Left renal pelvis (tissue), 4 donors: ENCODE measurements around the gene CAMK1. TPM values are rescaled to one million over a fixed set of nuclear protein-coding genes. Genes with fewer than 3 reads are reported as not detected.
A peak's percentile ranks its signal among the peaks of the same experiment; 100 is the strongest.

Experiments used
- DNase-seq, 4 donors: peaks; one replicate each; pipeline ENCODE4 v3.0.0-alpha.2; 2013; ENCODE audit warnings: low read depth in 4 of 4, low spot score in 3 of 4
- polyA plus RNA-seq, 4 donors: library from polyadenylated mRNA; unstranded; fragments of 120-200 nt; gene quantifications; one replicate each; pipeline ENCODE4 v1.2.1, GENCODE V29; 2013; ENCODE audit not compliant: insufficient read length in 4 of 4

CAMK1 gene
- polyA plus RNA-seq, 4 donors = 17.0 to 41.1 (median 21.1) TPM

- no peak for DNase-seq
Measured at GRCh38 chr3:9747267-9747666, 22.5 kb downstream of the CAMK1 start.

DNA sequence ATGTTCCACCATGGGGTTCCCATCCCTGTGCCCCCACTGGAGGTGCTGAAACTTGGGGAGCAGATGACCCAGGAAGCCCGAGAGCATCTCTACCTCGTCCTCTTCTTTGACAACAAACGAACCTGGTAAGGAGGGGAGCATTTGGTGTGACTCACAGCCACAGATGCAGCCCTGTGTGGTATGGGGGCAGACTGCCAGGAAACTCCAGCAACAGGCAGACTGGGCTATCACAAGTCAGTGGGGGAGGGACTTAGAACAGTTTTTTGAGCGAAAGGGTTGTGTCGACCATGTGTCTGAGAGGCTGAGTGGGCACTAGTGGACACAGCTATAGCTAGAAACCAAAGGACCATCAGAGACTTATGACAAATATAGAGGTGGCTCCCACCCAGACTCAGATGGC lies 23.4 kb downstream of the CAMK1 start:
- no peak for DNase-seq

DNA sequence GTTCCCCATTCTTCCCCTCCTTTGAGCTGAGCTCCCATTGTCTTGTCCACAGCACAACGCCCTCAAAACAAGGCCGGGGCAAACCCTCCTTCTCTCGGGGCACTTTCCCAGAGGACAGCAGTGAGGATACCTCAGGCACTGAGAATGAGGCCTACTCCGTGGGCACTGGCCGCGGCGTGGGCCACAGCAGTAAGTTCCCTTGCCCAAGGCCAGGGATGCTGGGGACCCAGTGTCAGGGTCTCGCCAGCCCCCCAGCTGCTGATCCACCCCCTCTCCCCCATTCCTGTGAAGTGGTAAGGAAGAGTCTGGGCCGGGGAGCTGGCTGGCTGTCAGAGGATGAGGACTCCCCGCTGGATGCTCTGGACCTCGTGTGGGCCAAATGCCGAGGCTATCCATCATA lies 24.2 kb downstream of the CAMK1 start:
- DNase-seq = no peak

DNA sequence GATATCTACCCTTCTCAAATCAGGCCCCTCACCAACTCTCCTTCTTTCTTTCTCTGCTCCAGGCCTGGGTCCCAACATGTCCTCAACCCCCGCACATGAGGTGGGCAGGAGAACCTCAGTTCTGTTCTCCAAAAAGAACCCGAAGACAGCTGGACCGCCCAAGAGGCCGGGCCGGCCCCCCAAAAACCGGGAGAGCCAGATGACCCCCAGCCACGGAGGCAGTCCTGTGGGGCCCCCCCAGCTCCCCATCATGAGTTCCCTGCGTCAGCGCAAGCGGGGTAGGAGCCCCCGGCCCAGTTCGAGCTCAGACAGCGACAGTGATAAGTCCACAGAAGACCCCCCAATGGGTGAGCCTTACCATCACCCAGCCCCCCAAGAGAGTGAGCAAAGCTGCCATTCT lies 25.6 kb downstream of the CAMK1 start:
- DNase-seq = no peak

DNA sequence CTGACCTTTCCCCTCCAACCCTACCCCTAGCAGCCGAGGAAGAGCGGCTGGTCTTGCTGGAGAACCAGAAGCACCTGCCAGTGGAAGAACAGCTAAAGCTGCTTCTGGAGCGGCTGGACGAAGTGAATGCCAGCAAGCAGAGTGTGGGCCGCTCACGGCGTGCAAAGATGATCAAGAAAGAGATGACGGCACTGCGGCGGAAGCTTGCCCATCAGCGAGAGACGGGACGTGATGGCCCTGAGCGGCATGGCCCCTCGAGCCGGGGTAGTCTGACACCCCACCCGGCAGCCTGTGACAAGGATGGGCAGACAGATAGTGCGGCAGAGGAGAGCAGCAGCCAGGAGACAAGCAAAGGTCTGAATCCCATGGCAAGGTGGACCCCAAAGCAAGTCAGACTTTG lies 26.2 kb downstream of the CAMK1 start:
- no peak for DNase-seq

GRCh38 chr3:9742560-9742959 lies 27.2 kb downstream of the CAMK1 start:
- no peak for DNase-seq

- DNase-seq = no peak
Measured at GRCh38 chr3:9739181-9739580, 30.6 kb downstream of the CAMK1 start.

GRCh38 chr3:9736831-9737230 lies 32.9 kb downstream of the CAMK1 start:
- DNase-seq = no peak

DNA sequence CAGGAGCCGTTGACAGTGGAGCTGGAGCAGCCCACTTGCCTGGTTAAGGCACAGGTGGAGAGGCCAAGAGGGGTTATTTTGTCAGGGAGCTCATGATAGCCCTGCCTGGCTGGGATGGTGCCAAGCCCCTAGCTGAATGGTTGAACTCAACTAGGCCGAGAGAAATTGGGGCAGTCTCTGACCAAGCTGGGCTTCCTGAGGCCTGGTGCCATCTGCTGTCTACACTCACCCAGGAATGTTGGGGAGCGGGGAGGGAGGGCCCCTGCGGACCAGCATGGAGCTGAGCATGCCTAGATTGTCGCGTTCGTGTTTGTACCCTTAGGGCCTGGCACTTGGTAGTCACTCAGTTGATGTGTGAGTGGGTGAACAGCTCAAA lies 37.0 kb downstream of the CAMK1 start:
- DNase-seq = no peak

GRCh38 chr3:9732080-9732739 lies 37.5 kb downstream of the CAMK1 start:
- DNase-seq = no peak

DNA sequence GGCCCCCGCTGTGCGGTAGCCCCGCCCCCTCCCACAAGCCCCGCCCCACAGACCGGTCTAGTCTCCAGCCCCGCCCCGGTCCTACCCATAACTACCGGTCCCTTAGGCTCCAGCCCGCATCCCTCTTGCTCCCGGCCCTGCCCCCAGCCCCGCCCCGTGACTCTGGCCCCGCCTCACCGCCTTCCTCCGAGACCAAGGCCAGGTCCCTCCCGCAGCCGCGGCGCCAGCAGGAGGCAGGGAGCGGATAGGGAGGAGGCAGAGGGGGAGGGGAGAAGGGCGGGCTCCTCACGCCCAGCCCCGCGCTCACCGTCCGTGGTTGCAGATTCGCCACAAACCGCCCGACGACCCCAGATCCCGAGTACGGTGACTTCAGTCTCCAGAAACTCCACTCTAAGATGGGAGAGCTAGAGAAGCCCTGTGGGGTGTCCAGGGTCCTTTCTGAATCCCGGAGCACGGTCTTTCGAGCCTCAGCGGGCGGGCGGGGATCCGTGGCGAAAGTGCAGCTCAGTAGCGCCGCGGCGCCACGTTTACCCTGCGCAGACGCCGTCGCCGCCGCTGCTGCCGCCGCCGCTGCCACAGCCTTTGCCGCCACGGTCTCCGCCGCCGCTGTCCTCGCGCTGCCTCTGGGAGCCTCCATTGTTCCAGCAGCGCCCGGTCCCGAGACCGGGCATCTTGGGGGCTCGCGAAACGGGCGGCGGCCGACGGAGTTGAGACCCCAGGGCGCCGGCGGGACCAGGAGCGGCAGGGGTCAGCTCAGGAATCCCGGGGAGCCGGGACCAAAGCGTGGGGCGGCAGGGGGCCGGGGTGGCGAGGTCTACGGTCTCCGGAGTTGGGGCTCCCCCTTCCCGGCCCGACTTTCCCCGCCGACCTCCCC lies 38.3 kb downstream of the CAMK1 start, which contains the start of gene BRPF1:
Gene BRPF1, plus strand, starts transcription at position 530 of the 874 bp plus-strand sequence. CDS start 2,406 bp downstream, outside the sequence.
- peak; percentile 97 to 99 (median 98) for DNase-seq

DNA sequence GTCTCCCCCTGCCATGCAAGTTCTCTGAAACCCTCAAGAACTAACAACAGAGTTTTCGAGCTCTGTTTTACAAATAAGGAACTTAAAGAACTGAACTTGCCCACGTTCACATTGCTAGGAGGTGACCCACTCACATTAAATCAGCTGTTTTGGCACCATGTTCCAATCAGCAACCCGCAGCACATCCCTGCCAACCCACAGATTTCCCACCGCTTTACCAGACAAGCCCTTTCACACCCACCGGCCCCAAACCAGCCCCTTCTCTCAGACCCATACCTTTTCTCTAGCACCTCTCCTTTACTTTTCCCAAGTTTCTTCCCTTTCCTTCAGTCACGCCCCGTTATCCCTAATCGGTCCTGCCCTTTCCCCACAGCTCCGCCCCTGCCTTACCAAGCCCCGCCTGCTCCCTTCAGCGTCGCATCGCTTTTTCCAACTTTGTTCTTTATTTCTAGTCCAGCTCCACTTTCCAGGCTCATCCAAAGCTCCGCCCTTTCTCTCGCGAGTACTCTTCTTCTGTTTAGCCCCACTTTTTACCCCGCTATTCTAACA lies 39.0 kb downstream of the CAMK1 start:
- no peak for DNase-seq

DNA sequence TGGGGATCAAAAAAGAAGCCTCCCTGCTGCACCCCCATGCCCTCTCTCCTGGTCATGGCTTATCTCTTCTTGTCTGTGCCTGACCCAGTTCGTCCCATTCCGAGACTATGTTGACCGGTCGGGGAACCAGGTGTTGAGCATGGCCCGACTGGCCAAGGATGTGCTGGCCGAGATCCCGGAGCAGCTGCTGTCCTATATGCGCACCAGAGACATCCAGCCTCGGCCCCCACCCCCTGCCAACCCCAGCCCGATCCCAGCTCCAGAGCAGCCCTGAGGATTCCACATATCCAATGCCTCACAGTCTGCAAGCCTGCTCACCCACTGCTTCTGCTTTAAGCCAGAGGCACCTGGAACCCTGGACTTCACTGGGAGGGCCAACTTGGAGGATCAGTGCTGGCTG lies 40.3 kb downstream of the CAMK1 start:
- no peak for DNase-seq

GRCh38 chr3:9727743-9728142 lies 42.0 kb downstream of the CAMK1 start:
- DNase-seq = no peak

- no peak for DNase-seq
Measured at GRCh38 chr3:9727041-9727595, 42.6 kb downstream of the CAMK1 start.

DNA sequence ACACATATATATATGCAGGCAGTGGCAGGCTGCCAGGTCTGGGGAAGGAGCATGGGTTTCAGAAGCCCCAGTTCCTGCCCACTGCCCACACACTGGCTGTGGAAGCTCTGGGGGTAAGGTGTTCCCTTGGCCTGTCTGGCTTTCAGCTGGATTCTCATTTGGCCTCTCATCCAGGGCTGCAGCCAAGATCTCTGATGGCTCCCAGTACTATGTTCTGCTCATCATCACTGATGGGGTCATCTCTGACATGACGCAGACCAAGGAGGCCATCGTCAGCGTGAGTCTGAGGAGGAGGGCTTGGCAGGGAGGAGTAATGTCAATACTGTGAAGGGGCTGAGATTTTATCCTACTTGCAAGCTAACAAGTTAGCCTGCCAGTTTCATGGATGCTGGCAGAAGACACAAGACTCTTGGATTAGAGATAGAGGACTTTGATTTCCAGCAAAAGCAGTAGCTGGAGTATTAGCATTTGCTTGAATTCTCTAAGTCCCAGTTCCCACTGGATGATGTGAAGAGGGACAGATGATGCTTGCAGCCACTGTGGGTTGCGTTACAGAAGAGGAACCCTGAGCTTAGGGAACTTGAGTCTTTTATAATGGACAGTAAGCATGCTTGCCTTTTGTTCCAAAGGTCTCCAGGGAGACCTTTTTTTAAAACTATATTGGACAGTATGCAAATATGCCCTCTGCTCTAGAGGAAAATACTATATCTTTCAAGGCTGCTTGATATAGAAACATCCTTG lies 43.8 kb downstream of the CAMK1 start:
- no peak for DNase-seq

GRCh38 chr3:9721700-9722060 lies 48.1 kb downstream of the CAMK1 start:
- no peak for DNase-seq

GRCh38 chr3:9721015-9721699 lies 48.6 kb downstream of the CAMK1 start:
- DNase-seq = no peak

- no peak for DNase-seq
Measured at GRCh38 chr3:9718118-9718517, 51.6 kb downstream of the CAMK1 start.

DNA sequence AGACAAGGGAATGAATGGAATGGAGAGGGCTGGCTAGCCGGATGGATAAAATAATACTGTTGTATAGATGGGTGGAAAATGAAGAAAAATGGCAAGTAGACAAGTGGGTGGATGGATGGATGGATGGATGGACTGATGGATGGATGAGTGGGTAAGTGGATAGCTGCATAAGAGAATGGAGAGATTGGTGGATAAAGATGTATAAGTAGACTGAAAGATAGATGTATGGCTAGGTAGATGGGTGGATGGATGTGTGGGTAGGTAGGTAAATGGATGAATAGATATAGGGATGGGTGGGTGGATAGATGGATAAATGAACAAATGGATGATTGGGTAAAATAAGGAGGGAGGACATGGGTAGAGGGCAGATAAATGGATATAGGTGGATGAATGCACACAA lies 52.2 kb downstream of the CAMK1 start:
- no peak for DNase-seq
